K562 (cell line): ENCODE measurements around the gene ANO10. TPM values are rescaled to one million over a fixed set of nuclear protein-coding genes. Genes with fewer than 3 reads are reported as not detected.

Source experiments
- ATAC-seq: fragments of 200-7000 bp; cut with Tn5 transposase; 3 replicates; pipeline ENCODE4 v1.9.1; 2020; ENCODE audit warnings: moderate library complexity
- BruUV-seq: library from RNA; stranded (reverse); fragments of 400-500 nt; replicated peaks from 2 replicates; lab custom pipeline; 2021; lab: Mats Ljungman, UMichigan
- CTCF ChIA-PET: fragments of 300-600 bp; formaldehyde crosslinking; extraction: SDS; loops from one replicate; lab custom pipeline; 2021; ENCODE audit warnings: low intra/inter-chr PET ratio; lab: Yijun Ruan, JAX
- POLR2A ChIA-PET: fragments of 300-600, 350-650 bp; sonication (Branson Sonifier 250); formaldehyde crosslinking; extraction: SDS; loops from one replicate; lab custom pipeline; 2021; ENCODE audit warnings: antibody characterized with exemption, inconsistent platforms; lab: Yijun Ruan, JAX
- DNase-seq, 4 experiments: peaks; one replicate each; pipeline versions ENCODE4 v3.0.0 to v3.0.0-alpha.2; 2011 to 2018; ENCODE audit warnings: low spot score in 3 of 4, mixed read lengths in 3 of 4; ENCODE audit errors: extremely low read depth in 1 of 4
- FAIRE-seq: peaks from 2 replicates; lab custom pipeline; 2011; peaks lifted over from hg19 to GRCh38; lab: Jason Lieb, UNC
- H2AFZ ChIP-seq: 2 replicates; pipeline ENCODE4 v1.6.0; 2011; ENCODE audit warnings: low read depth, low read length, control low read depth, inconsistent platforms
- H3K27ac ChIP-seq: fragments of 200-600 bp; 3 replicates; pipeline ENCODE4 v1.8.0; 2011; ENCODE audit warnings: low read depth, mild to moderate bottlenecking, control low read depth, inconsistent platforms, low read length, moderate library complexity, mixed read lengths; ENCODE audit errors: extremely low read depth
- H3K27me3 ChIP-seq, 2 experiments: fragments of 300-600 bp in 1 of 2; 2 replicates in 1 of 2; 3 replicates in 1 of 2; pipeline versions ENCODE4 v1.6.0 to v1.8.0; 2011; ENCODE audit warnings: inconsistent platforms in 2 of 2, low read length in 2 of 2, mild to moderate bottlenecking in 1 of 2, mixed read lengths in 1 of 2, moderate library complexity in 1 of 2; ENCODE audit not compliant: control insufficient read depth in 2 of 2, insufficient read depth in 2 of 2
- H3K36me3 ChIP-seq: fragments of 300-600 bp; 3 replicates; pipeline ENCODE4 v1.8.0; 2011; ENCODE audit warnings: mild to moderate bottlenecking, low read length, inconsistent platforms; ENCODE audit not compliant: control insufficient read depth, insufficient read depth
- H3K4me1 ChIP-seq, 2 experiments: fragments of 200-600 bp in 1 of 2; replicated peaks in 1 of 2; 2 replicates in 1 of 2; 3 replicates in 1 of 2; pipeline versions ENCODE4 v1.5.1 to v1.8.0; 2011; ENCODE audit warnings: inconsistent platforms in 2 of 2, low read length in 2 of 2, mild to moderate bottlenecking in 1 of 2, mixed read lengths in 1 of 2, moderate library complexity in 1 of 2; ENCODE audit not compliant: control insufficient read depth in 2 of 2, insufficient read depth in 2 of 2
- H3K4me2 ChIP-seq: 2 replicates; pipeline ENCODE4 v1.6.1; 2011; ENCODE audit warnings: low read length, control low read depth, inconsistent platforms, mixed read lengths; ENCODE audit not compliant: insufficient read depth
- H3K4me3 ChIP-seq: fragments of 200-600 bp; sonication (generic), shearing (Covaris generic); 2 replicates; pipeline ENCODE4 v1.5.1; 2016; ENCODE audit warnings: control low read depth, inconsistent platforms
- H3K79me2 ChIP-seq: fragments of 200-600 bp; 3 replicates; pipeline ENCODE4 v1.8.0; 2011; ENCODE audit warnings: low read length, inconsistent platforms; ENCODE audit not compliant: control insufficient read depth, insufficient read depth
- H3K9ac ChIP-seq, 2 experiments: 2 replicates each; pipeline versions ENCODE4 v1.6.0 to v1.6.1; 2011; ENCODE audit warnings: low read depth in 2 of 2, low read length in 2 of 2, control low read depth in 1 of 2, inconsistent platforms in 1 of 2, mild to moderate bottlenecking in 1 of 2, mixed read lengths in 1 of 2; ENCODE audit not compliant: insufficient read depth in 1 of 2
- H3K9me1 ChIP-seq: one replicate; pipeline ENCODE4 v1.6.0; 2011; ENCODE audit warnings: inconsistent platforms, mild to moderate bottlenecking, low read length, moderate library complexity; ENCODE audit not compliant: control insufficient read depth, insufficient read depth
- H3K9me3 ChIP-seq: replicated peaks from 2 replicates; pipeline ENCODE4 v1.5.1; 2011; ENCODE audit warnings: low read depth, low read length, inconsistent platforms; ENCODE audit not compliant: control insufficient read depth, insufficient read depth
- H4K20me1 ChIP-seq: replicated peaks from 2 replicates; pipeline ENCODE4 v1.6.1; 2011; ENCODE audit warnings: low read length, inconsistent platforms, mixed read lengths; ENCODE audit not compliant: control insufficient read depth, insufficient read depth
- REST ChIP-seq, 2 experiments: fragments of 450-650 bp; formaldehyde crosslinking in 1 of 2; IDR thresholded peaks; 2 replicates each; pipeline versions ENCODE4 v1.4.0 to v1.6.1; 2014 to 2020; ENCODE audit warnings: mild to moderate bottlenecking in 2 of 2, borderline replicate concordance in 1 of 2, low read depth in 1 of 2
- TAF15 ChIP-seq: fragments of 200-400 bp; formaldehyde crosslinking; IDR thresholded peaks from 2 replicates; pipeline ENCODE4 v1.6.1; 2017; ENCODE audit warnings: mild to moderate bottlenecking, low read depth, low read length, moderate library complexity
- WGBS: fragments of 100-300 bp; shearing (Covaris generic); methylation state at CpG from one replicate; pipeline ENCODE4 v1.1.6; 2016; ENCODE audit warnings: low coverage, mixed read lengths; ENCODE audit not compliant: insufficient coverage; ENCODE audit errors: missing lambda C conversion rate; 5-methylcytosine and 5-hydroxymethylcytosine counted together
- in situ Hi-C: fragments of 300-500 bp; cut with MboI; formaldehyde crosslinking; loops from 4 replicates; pipeline ENCODE4 v1.15.0; 2018; ENCODE audit warnings: inconsistent platforms, mixed read lengths
- intact Hi-C: fragments of 100-400 bp; cut with micrococcal nuclease; formaldehyde crosslinking; loops from 2 replicates; pipeline ENCODE4 v1.14.2; 2022
- polyA plus RNA-seq, 8 experiments: library from polyadenylated mRNA; depleted of rRNA in 4 of 8; stranded (reverse) in 5 of 8; unstranded in 3 of 8; fragments of >200 nt; fragmentation: Nextera tagmentation in 2 of 8; fragmentation: Illumina TruSeq in 1 of 8; extraction: Ambion mirVana in 2 of 8; extraction: Trizol in 1 of 8; gene quantifications; 2 replicates each; pipeline versions ENCODE4 v1.2.1 to v1.2.3, GENCODE V29; 2011 to 2014; ENCODE audit warnings: inconsistent platforms in 1 of 8, missing spikeins in 1 of 8
- total RNA-seq, 7 experiments: library from RNA; depleted of rRNA in 6 of 7; stranded (reverse); fragments of >200 nt in 6 of 7; fragmentation: Illumina TruSeq in 2 of 7; extraction: Trizol in 2 of 7; gene quantifications; 2 replicates each; pipeline versions ENCODE4 v1.2.1 to v1.2.3, GENCODE V29; 2011 to 2021; ENCODE audit warnings: low replicate concordance in 1 of 7

ANO10 gene
- total and polyA plus RNA-seq, 9 of the 15 experiments (the other 6 are each of a cell fraction or from before 2014, with no cell fraction given) = 6.4 to 46.0 (median 32.3) TPM

GRCh38 chr3:43445820-43446219 is 176.0 kb downstream of the ANO10 start:
- 40% methylated on average over 4 of the region's 4 CpGs for WGBS
- Histone ChIP-seq H3K4me1 (no peaks in the 10 kb centered on the region), H3K9me1 (no peaks in the 10 kb centered on the region), H3K9ac (no peak overlapping the region), H3K27me3 (no peaks in the 10 kb centered on the region), H2AFZ (no peak overlapping the region), H3K4me3 (no peak overlapping the region), H3K4me2 (no peak overlapping the region), H3K27ac (no peak overlapping the region), H3K9me3 (no peaks in the 10 kb centered on the region), H3K36me3 (no peaks in the 10 kb centered on the region; the same call in 2 of the 3 replicates), H3K79me2 (no peaks in the 10 kb centered on the region), H4K20me1 (no peaks in the 10 kb centered on the region)
- BruUV-seq = no TSS peak
- ChIA-PET POLR2A (interaction anchor here (1.2 to 1.3 kb wide), 2 partner anchors 8 to 22 kb away, joined by 3 read pairs; no protein-coding TSS in a partner anchor), CTCF (no interaction called here)
- in situ Hi-C loops (no loop called here), intact Hi-C loops (no loop called here)
- ATAC-seq (no peak; the same call in 1 of the 3 replicates), DNase-seq (no peak), FAIRE-seq (no peak)
- no peak for TF ChIP-seq TAF15
- peak; percentile 56 for TF ChIP-seq REST (IDR thresholded peaks at IDR 0.05; ENCODE audit: borderline replicate concordance)
- TF ChIP-seq REST (CRISPR knock-in tag; IDR thresholded peaks at IDR 0.05; ENCODE audit: low read depth) = no peak
